Central memory CD4-positive, alpha-beta T cell (primary cell): ENCODE data around the gene TDRD9.
A peak's percentile ranks its signal among the peaks of the same experiment; 100 is the strongest.
"Not testable (repeated sequence)": the region's sequence is repeated elsewhere in the genome, so short reads cannot be mapped to it uniquely, and the experiment has no call there.

Experiments
- DNase-seq: peaks from one replicate; pipeline ENCODE4 v3.0.0; 2022

The TDRD9 gene

DNA sequence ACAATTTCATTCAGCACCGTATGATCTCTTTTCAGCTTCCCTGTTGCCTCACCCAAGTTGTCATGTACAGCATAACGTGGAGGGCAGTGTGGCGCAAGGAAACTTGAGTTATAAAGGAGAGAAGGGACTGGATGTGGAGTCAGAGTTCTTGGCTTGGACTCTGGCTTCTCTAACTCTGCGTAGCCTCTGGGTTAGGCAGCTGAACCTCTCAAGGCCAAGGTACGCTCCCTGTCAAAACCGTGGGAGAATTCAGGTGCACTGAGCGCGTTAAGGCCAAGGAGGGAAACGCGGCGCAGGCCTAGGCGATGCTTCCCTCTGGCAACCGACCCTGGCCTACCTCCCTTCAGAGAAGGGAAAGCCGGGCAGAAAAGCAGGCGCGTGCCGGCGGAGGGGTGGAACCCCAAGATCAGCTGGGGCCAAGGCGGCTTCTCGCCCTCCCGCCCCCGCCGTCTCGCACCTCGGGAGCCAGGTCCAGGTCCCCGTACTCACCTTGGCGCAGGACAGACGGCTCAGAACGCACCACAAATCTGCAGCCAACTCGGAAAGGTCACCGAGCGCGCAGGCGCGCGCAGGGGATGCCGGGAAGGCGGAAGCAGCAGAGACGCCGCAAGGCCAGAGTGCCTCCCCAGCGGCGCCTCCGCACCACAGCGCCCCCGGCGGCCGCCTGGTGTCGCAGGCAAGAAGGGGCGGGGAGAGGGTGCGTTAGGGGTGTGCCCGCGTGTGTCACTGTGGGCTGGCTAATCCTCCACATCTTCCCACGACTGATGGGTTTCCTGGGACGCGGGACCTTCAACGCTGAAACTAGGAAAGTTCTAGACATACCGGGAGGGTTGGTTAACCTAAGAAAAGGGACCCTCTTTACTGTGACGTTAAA lies 7.0 kb upstream of the TDRD9 start:
- DNase-seq, result peak; percentile 94

DNA sequence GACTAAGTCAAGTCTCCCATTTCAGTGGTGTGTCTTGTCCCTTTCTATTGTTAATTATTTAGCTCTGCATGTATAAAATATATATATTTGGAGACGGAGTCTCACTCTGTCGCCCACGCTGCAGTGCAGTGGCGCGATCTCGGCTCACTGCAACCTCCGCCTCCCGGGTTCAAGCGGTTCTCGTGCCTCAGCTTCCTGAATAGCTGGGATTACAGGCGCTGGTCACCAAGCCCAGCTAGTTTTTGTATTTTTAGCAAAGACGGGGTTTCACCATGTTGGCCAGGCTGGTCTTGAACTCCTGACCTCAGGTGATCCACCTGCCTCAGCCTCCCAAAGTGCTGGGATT lies 6.4 kb upstream of the TDRD9 start:
- not testable (repeated sequence) for DNase-seq

DNA sequence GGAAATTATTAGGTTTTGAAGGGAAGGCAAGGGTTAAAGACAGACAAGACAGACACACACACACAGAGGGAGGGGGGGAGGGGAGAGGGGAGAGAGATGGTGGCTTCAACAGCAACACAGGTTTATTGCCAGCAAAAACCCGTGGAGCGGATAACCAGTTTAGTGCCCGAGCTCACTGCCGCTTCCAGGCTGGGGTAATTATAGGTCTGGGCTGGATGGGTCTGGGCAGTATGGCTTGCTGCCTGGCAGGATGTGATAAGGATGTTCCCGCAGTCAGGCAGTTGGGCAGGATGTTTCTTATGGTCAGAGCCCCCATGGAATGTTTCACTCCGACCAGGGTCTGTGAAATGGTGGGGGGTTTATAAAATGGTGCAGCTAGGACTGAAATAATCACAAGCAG lies 4.4 kb upstream of the TDRD9 start:
- no peak for DNase-seq

DNA sequence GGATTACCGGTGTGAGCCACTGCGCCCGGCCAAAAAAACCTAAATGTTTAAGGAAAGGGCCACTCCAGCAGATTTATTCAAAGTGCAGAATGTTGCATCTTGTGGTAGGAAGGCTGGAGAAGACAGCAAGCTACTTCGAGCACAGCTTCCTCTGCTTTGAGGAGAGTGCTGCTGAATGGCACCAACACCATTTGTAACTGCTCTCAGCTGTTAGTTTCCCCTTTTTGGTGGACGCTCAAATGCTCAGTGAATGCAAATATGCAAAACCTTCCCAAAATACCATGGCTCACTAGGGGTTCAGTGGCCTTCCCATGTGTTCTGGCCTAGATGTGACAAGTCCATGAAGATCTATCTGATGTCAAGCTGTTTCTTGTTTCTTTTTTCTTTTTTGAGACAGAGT lies 2.9 kb upstream of the TDRD9 start:
- no peak for DNase-seq

DNA sequence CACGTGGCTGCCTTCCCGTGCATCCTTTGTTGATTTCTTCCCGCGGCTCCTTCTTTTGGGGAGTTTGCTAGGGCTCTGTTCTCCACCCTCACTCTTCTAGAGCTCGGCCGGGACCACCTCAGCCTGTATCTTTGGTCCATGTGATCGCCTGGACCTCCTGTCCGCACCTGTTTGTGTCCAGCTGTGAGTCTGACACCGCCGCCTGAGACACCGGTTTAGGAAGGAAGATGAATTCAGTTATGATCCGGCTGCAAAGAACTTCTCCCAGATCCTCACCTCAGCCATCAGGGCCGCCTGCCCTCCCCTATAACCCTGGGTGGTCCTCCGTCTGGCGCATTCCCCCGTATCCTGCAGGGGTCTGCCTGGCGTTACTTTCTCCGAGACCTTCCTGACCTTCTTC lies 690 bp upstream of the TDRD9 start:
- no peak for DNase-seq

DNA sequence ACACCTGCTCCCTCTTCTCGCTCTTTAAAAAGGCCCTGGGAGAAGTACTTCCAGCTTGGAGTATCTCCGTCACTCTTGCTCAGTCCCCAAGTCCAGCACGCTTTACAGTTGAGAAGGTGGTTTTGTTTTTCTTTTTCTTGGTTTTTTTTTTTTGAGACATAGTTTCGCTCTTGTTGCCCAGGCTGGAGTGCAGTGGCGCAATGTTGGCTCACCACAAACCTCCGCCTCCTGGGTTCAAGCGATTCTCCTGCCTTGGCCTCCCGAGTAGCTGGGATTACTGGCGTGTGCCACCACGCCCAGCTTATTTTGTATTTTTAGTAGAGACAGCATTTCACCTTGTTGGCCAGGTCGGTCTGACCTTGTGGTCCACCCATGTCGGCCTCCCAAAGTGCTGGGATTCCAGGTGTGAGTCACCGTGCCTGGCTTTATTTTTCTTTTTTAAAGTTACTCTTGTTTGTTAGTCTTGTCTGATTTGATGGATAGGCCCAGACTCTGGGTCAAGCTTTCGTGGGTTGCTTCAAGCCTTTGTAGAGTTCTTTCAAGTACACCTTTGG lies 1.9 kb downstream of the TDRD9 start:
- no peak for DNase-seq

DNA sequence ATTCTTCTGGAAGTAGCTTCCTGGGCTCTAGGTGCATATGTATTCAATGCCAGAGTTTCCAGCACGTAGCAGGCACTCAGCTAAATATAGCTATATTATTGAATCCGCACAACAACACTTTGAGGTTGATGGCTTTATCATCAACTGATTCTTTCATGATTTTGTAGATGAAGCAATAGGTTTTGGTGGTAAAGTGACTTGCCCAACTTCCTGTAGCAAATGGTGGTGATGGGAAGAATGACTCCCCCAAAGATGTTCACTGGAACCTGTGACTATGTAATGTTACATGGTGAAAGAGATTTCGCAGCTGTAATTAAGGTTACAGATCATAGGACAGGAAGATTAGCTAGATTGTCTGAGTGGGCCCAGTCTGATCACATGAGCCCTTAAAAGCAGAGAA lies 3.2 kb downstream of the TDRD9 start:
- no peak for DNase-seq

DNA sequence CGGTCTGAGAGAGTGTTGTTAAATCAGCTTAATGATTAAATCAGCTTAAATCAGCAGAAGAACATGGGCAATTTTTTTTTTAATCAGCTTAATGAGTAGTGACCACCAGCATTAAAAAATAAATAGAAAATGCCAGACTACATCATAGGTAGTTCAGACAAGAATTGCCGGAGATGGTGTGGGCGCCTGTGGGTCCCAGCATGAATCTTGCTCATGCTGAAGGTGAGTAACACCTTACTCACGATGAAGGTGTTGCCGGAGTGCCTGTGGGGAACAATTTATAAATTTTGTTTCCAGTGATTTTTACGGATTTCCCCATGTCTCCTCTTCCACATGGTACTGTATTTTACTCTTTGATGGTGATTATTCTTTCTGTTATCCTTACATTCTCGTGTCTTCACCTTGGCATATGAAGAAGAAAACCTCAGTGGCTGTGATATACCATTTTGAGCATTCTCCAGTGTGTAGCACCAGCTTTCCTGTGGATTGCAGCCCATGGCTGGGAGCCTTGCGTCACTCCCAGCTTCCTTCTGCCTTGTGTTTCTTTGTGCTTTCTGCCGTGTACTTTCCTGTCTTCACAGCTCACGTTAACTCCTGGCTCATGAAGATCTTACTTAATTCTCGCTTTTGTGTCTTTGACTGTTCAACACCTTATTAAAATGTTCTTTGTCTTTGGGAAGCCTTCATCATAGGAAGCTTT lies 4.7 kb downstream of the TDRD9 start:
- DNase-seq, result no peak

DNA sequence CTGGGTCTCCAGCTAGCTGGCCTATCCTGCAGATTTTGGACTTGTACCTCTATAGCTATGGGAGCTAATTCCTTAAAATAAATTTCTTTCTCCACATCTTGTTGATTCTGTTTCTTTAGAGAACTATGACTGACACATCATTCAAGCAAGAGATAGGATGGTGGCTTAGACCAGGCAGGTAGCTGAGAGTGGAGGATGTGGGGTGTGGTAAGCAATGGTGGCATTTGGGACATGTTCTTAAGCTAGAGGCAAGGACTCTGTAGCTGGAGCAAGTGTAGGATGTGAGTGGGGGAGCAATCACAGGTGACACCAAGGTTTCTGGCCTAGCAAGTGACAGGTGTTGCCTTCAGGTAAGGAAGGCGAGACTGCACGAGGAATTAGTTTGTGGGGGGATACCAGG lies 6.8 kb downstream of the TDRD9 start:
- DNase-seq, result no peak

DNA sequence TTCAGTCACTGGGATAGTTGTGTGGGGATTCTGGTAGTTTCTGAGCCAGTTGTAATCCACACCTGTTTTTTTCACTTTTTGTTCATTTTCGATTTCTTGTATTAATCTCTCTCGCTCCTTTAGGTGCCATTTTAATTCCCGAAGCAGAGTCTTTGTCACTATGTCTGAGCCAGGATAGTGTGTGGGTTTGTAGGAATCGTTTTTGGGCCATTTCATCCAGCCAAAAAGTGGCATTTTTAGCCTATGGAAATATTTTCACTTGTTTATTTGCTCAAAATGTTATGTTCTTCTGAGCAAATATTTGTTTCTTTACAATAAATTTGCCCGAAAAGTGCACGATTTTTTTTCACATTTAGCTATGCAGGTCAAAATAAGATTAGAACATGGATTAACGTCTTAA lies 13.2 kb downstream of the TDRD9 start:
- no peak for DNase-seq

DNA sequence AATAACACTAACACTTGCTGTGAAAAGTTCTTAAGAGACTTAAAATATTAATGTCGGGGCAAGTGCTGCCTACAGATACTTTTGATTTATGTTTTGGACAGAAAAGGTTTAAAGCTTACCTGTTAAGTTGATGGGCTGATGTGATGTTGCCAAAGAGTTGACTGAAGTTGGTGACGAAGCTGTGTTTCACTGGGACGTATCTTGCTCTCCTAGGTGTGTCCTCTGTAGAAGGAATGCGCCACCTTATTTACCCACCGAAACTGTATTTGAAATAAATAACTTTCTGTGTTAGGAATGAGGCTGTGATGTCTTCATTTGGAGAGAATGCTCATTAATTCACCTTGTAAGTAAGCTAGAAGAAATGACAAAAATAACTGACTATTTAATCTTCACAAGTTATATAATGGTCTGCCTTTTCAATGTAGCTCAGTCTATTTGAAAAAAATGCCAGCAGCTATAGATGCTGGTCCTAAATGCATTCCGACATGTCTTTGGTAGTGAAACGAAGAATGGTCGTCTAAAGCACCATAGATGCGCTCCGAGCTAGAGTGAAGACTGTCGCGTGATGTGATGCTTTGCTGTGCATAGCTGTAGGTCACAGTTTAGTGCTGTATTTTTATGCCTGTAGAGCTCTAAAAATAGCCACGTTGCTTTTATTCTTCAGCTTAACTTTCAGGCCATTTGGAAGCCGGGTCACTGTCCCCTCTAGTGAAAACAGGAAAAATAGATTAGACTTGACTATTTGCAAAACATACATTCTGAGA lies 13.9 kb downstream of the TDRD9 start, which contains the start of gene RD3L:
TSS of gene RD3L (minus strand) at position 557 of the 764 bp plus-strand sequence. CDS start 834 bp downstream, outside the sequence.
- no peak for DNase-seq

DNA sequence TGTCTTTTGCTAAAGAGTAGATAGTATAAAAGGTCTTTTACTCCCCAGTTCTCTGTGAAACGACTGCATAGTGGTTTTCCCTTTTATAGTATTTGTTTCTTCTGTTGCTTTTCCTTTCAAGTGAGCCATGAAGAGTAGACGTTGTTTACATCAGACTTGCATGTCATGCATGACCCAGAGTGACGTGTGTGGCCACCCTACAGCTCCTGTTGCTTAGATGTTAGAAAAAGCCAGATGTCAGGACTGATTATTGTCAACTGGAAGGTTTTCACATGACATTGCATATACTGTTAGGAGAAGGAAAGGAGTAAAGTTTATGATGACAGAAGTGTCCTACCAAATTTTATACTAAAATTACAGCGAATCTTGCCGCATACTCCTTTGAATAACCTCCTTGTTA lies 15.4 kb downstream of the TDRD9 start:
- no peak for DNase-seq

DNA sequence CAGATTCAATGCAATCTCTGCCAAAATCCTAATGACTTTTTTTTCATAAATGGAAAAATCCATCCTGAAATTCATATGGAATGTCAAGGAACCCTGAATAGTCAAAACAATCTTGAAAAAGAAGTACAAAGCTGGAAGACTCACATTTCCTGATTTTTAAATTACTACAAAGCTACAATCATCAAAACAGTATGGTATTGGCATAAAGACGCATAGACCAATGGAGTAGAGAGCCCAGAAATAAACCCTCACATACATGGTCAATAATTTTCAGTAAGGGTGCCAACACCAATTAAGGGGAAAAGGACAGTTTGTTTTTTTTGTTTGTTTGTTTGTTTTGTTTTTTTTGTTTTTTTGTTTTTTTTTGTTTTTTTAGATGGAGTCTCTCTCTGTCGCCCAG lies 18.7 kb downstream of the TDRD9 start:
- no peak for DNase-seq

DNA sequence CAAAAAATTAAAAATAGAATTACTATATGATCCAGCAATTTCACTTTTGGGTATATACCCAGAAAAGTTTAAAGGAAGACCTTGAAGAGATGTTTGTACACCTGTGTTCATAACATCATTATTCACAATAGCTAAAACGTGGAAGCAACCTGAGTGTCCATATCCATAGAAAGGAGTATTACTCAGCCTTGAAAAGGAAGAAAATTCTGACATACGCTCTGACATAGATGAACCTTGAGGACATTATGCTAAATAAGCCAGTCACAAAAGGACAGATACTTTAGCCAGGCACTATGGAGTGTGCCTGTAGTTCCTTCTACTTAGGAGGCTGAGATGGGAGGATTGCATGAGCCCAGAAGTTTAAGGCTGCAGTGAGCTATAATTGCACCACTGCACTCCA lies 20.2 kb downstream of the TDRD9 start:
- DNase-seq, result no peak

DNA sequence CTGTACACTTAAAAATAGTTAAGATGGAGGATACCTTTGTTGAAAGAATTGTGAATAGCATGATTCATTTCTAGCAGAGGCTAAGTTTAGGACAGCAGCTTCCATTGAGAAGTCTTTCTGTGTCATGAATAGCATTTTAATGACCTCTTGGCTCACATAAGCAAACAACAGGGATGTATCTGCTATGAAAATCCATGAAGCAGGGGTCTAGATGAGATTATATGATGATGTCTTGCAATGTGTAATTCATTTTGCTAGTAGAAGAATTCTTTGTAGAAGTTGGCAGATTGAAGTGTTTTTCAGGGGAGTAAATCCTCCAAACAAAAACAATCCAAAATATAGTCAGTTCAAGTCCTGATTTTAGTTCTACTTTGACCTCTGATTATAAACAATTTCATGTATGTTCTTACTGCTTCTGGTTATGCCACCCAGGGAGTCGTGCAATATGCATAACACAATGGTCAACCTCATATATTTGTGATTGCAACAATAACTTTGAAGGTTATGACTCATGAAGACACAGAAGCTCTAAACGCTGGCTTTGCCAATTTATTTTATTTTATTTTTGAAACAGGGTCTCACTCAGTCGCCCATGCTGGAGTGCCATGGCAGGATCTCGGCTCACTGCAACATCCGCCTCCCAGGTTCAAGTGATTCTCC lies 21.0 kb downstream of the TDRD9 start:
- DNase-seq, result no peak

DNA sequence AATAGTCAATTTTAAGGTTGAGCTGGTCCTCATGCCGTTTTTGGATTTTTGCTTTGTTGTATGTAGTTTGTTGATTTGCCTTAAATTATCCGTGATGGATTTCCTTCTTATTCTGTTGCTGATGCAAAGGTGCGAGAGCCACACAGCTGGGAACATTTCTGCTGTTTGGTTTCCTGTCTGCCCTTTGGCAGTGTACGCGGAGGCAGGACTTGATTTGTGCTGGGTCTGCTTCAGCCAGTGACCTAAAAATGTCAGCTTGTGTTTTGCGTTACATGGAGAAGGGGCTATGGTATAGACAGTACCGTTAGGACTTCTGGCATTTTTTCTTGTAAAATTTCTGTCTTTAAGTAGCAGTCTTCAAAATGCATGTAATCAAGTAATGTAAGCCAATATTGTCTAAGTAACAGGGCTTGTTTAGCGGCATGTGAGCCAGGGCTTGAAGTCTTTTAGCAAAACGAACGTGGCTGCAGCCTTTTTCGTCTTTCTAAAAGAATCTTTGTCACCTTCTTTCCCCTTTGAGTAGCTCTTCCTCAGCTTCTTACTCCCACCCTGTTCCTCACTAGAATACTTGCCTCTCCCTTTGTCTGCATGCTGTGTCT lies 32.3 kb downstream of the TDRD9 start:
- DNase-seq, result no peak

DNA sequence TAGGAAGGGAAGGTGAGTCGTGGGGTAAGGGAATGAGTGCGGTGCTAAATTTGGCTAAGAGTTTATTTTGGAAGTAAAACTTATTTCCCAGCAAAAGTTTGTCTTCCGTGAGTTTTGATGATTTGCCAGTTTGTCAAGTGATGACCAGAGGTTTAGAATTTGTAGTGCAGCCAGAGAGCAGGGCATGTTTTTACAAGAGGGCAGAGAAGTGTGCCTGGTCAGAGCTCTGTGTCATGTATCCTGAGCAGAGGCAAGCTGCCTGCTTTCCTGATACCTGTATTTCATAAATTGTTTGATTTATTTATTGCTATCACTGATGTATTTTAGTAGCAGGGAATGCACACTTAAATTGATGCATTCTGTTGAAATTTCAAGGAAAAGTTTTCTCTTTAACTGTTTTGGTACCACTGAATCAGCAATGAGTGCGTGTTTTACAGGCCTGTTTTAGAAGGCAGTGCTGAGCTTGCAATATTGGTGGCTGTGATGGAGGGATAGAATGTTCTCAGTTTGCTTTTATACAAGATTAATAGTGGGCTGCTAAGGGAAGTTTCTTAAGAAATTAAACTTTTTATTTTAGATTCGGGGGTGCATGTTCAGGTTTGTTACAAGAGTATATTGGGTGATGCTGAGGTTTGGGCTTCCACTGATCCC lies 33.8 kb downstream of the TDRD9 start:
- no peak for DNase-seq

DNA sequence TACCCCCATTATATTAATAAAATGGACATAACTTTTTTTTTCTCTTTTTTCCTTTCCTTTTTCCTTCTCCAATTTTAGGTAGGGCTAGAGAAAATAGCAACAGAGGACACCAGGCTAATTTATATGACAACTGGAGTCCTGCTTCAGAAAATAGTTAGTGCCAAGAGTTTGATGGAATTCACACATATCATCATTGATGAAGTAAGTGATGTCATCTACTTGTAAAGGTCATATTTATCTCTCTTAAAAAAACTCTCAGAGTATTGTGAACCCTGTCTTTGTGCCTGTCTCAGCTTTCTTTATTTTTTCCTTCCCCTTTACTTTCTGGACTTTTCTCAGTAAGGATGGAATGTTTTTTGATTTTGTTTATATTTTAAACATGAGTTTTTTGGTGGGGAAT lies 38.4 kb downstream of the TDRD9 start:
- no peak for DNase-seq

DNA sequence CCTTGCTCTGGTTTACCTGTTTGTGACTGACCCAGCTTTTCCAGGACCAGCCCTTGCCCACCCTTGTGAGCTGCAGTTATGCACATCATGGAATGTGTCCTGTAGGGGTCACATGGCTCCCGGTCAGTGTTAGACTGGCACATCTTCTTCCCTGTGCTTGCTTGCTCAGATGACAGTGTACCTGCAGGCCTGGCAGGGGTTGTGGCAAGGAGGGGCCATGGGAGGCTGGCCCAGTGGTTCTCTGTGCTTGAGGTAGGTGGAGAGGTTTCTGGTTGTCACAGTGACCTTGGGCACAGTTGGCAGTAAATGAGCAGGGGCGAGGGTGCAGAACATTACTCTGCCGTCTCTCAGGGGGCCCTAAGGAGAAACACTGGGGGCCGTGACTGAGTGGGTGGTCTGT lies 41.7 kb downstream of the TDRD9 start:
- DNase-seq, result no peak

DNA sequence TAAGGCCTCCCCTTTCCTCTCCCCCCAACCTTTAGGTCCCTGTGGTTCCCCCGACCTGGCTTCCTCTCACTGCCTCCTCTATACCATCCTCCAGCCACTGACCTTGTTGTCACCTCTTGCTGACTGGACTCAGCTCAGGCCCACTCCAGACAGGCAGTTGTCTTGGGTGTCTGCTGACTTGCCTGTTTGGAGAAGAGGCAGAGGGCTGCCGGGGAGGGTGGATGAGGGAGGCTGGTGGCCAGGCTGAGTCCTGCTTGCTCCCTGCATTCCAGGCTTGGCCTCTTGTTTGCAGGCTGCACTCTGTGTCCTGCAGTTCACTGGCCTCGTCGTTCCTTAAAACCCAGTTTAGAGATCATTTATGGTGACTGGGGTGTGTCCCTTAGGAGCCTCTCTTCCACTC lies 45.1 kb downstream of the TDRD9 start:
- no peak for DNase-seq

DNA sequence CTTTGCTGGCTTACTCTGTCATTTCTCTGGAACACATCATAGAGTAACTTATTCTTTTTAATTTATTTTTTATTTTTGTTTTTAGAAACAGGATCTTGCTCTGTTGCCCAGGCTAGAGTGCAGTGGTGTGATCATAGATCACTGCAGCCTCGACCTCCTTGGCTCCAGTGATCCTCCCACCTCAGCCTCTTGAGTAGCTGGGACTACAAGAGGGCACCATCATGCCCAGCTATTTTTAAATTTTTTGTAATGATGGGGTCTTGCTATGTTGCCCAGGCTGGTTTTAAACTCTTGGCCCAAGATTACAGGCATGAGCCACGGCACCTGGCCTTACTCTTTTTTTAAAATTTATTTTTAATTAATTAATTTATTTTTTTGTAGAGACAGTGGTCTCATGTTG lies 46.3 kb downstream of the TDRD9 start:
- no peak for DNase-seq
